NCI-H2081 treated with DMSO at 0.1 percent for 48 hours (cell line): ENCODE results near the gene ACOT12.

Experiments
- DNase-seq: peaks from one replicate; lab custom pipeline; 2025; lab: John Stamatoyannopoulos, UW

The ACOT12 gene

DNA sequence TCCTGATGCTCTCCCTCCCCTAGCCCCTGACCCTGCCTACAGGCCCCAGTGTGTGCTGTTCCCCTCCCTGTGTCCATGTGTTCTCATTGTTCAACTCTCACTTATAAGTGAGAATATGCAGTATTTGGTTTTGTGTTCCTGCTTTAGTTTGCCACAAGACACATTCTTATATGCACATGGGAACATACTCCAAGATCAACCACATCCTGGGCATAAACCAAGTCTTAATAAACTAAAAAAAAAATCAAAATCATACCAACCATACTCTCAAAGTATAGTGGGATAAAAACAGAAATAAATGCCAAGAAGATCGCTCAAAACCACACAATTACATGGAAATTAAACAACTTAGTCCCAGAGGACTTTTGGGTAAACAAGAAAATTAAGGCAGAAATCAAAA is 103.8 kb downstream of the ACOT12 start:
- no peak for DNase-seq

DNA sequence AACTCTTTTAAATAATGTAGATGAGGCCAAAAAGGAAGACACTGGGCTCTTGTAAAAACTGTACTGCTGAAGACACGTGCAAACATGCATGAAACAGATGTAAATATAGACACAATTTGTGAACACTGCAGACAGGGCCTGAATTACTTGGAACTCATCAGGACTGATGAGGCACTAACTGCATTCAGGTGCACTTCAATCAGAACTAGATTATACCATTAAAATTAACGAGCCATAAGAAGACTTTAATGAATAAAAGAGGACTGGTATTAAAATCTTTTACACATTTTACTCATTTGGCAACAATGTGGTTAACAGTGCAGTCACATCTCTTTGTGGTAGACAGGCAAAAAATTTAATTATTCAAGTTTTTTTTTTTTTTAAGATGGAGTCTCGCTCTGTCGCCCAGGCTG is 105.9 kb downstream of the ACOT12 start:
- no peak for DNase-seq

GRCh38 chr5:81286059-81286617 is 107.8 kb downstream of the ACOT12 start:
- no peak for DNase-seq

GRCh38 chr5:81283976-81284375 is 110.0 kb downstream of the ACOT12 start:
- DNase-seq, result no peak
